GM19328 (cell line): Measurements from ENCODE around the gene CDKL5.
"Not testable (repeated sequence)": the region's sequence is repeated elsewhere in the genome, so short reads cannot be mapped to it uniquely, and the experiment has no call there.

Experiments used
- ATAC-seq: cut with Tn5 transposase; IDR thresholded peaks from one replicate; pipeline ENCODE4 v1.9.1; 2021; ENCODE audit warnings: mild to moderate bottlenecking, moderate library complexity; ENCODE audit not compliant: unreplicated experiment

CDKL5 gene

DNA sequence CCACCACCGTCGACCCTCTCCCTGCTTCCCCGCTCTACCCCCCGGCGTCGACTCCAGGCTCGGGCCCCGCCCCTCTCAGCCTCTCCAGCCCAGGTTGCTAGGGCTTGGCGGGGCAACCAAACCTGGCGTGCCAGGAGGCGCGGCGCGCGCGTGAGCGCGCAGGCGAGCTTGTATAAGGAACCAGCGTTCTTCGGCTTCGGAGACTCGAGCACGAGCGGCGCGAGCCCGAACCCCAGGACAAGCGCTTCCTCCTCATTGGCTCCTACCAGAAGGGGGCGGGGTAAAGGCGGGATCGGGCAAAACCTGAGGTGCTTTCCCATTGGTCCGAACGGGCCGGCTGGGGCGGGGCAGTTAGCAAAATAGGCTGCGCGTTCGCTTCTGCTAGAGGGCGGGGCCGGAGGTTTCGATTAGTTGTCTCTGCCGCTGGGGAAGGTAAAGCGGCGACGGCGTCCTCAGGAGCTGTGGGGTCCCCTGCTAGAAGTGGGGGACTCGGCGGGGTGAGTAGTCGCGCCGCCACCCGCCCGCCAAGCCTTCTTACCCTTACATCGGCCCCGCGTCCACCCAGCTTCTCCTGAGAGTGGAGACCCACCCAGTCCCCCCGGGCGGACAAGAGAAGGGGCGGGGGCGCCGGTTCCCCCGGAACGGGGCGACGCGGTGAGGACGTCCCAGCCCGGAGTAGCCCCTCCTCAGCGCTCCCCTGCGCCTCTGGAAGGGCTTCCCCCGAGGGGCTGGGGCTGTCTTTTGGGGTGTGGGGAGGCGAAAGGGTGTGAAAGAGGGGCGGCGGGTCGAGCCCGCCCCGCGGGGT, at the start of gene CDKL5:
Gene CDKL5 (plus strand): TSS at position 410 of the 805 bp plus-strand sequence. CDS start 81,489 bp downstream, outside the sequence.
- ATAC-seq = peak; percentile 94

DNA sequence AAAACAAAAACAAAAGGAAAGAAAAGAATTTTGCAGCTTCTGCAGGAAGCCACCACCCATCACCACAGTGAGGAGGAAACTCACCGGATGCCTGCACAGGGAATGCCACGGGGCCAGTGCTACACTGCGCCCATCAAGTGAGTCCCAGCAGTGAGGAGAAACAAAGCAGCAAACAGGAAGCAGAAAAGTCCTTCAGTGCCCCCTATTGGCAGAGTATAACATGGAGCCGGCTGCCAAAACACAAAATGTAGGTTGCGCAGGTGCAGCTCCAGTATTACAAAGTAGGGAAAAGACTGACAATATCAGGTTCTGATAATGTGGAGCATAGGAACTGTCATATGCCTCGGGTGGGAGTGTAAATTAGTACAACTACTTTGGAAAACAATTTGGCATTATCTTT, 47.6 kb upstream of the CDKL5 start:
- ATAC-seq = no peak

DNA sequence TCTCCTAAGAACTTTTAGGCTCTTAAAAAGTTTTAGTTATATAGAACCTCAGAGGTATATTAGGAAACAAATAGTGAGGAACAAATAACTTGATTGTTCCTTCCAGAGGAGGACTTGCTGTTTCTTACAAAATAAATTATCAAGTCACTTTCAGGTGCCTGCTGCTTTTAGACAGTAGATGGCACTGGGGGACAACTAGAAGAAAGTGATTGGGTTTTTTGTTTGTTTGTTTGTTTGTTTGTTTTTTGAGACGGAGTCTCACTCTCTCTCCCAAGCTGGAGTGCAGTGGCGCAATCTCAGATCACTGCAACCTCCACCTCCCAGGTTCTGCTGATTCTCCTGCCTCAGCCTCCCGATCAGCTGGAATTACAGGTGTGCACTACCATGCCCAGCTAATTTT, 35.4 kb upstream of the CDKL5 start:
- no peak for ATAC-seq

DNA sequence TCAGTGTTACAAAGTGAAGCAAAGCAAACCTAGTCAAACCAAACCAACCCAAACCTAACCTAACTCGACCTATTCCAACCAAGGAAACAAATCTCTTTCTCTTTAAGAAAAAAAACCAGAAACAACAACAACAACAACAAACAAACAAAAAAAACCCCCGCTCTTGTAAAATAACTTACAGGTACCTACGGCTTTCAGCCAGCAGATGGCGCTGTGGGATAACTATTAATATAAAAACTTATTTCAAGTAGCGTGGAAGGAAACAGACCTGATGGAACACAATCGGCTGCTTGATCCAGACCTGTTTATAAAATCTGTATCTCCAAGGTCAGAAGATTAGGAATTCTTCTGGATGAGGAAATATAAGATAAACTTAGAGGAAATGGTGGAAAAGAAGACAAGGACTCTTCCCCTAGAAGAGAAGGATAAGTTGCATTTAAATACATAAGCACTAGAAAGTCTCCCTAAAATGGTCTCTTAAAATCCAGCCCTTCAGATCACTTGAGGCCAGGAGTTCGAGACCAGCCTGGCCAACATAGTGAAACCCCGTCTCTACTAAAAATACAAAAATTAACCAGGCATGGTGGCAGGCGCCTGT, 34.4 kb upstream of the CDKL5 start:
- no peak for ATAC-seq

DNA sequence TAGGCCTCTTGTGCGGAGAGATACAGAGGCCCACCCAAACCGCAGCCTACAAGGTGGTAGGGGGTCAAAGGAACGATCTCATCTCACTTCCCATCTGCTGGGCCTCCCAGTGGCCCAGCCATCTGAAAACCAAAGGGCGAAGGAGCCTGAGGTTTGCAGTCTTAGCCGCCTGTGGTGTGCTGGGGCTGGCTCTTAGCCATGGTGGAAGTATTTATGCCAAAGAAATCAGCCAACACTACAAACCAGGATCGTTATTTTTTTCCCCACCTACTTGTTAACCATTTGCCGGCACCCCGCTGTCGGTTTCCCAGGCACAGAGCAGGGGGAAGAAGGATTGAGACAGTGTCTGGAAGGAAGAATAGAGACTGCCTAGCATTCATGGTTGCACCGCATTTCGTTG, 30.9 kb upstream of the CDKL5 start:
- ATAC-seq = no peak

DNA sequence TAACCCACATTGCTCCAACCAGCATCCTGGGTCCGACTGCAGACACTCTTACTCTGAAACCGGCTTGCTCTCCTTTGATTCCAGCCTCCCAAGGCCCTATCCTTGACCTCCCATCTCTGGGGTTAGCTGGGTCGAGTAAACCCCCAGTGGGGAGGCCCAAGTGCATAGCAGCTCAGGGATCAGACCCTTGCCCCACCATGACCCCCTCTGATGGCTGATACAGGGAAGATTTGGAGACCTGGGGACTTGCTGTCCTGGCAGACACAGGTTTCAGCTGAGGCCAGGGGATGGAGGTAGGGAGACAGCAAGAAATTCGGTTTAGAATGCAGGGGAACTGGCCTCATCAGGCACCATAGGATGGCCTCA, 23.6 kb upstream of the CDKL5 start:
- ATAC-seq = no peak

DNA sequence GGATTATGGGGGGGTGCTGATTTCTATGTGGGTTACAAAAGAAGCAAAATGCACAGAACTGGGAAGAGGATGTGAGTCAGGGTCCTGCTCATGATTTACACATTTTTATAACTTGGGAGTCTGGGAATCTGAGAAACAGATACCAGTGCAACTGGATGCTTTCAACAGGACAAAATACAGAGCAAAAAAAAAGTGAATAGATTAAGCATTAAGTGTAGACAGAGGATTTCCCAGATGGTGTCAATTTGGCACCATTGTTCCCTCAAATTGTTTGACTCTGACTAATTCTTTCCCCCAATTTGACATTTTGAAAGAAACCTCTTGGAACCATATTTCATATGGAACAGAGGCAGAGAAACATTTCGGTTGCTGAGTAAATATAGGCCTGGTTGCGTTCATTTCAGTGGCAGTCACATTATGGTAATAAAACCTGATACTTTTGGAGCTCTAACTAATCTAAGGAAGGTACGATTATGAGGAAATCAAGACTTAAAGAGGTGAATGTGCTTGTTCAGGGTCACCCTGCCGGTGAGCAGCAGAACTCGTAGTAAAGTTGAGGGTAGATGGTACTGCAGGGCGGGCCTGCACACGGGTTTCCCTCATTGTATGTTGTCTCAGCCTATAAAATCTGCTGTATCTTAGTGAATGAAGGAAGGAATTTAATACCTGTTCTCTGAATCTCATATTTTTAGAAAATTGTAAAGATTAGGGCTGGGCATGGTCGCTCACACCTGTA, 18.7 kb upstream of the CDKL5 start:
- ATAC-seq = no peak

DNA sequence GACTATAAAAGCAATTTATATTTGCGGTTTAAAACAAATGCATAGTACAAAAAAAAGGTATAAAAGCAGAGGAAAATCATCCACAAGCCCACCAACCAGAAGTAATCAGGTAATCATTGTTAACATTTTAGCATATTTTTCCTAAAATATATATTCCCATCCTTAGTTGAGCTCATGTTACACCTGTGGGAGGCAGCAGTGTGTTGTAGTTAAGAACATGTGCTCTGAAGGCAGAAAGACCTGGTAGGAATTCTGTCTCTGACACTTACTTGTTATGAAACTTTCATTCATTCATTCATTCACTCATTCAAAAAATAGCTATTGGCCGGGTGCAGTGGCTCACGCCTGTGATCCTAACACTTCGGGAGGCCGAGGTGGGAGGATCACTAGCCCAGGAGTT, 15.4 kb upstream of the CDKL5 start:
- ATAC-seq = no peak

DNA sequence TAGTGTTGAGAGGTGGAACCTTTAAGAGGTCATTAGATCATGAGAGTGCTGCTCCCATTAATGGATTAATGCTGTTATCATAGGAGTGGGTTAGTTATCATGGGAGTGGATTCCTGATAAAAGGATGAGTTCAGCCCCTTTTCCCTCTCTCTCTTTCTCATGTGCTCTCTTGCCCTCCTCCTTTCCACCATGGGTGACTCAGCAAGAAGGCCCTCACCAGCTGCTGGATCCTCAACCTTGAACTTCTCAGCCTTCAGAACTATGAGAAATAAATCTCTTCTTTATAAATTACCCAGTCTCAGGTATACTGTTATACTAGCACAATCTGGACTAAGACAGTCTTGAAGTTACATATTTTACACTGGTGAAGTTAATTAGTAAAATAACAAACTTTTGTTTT, 10.0 kb upstream of the CDKL5 start:
- no peak for ATAC-seq

DNA sequence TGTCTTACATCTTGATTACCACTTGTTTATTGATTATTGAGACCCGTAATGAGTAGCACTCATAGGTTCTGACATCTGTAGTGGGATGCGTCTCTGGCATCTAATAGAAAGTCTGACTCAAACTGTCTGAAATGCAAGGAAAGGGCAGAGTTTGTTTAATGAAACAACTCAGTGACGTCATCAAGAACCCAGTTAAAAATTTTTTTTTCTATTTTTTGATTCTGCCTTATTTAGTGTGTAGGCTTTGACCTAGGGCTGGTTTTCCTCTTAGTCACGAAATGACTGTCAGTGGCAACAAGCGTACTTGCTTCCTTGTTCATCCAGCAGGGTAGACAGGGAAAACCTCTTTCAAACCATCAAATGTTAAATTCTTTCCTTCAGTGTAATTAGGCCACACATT, 3.1 kb upstream of the CDKL5 start:
- no peak for ATAC-seq

DNA sequence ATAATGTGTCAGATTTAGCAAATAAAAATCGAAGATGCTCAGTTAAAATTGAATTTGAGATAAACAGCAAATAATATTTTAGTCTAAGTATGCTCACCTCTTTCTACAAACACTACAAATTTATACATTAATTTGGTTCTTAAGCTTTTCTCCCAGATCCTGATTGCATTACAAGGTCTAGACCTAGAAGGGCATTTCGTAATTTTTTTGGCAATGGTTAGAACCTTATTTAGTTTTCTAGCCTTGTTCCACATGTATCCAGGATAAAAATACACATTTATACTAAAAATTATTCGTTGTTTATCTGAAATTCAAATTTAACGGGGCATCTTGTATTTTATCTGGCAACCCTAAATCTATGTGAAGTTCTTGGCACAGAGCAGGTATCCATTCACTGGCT, 2.5 kb upstream of the CDKL5 start:
- no peak for ATAC-seq

DNA sequence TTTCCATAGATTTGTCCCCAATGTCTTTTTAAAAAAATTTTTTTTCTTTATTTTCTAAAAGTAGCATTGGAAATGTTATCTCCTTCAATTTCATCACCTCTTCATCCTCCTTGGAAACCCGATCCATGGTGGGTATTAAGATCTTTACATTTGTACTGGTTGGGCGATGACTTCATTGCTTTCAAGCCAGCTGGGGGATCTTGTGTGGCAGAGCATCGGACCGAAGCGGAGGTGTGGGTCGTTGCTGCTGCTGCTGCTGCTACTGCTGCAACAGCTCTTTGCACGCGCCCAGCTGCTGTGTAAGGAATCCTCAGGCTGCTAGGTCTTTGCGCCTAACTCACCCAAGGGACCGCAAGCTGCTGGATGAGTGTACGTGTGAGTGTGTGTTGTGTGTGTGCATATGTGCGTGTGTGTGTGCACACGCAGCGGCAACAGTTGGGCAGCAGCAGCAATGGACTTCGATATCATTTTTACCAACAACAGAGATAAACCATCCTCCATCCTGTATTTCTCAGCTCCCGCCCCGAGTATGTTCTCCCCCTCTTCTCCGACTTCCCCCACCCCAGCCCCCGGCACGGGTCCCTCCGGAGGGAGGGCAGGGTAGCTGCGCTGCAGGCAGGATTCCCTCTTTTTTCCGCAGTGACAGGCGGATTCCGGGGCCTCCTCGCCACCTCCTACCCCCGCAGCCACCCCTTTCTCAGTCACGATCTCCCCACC, 768 bp upstream of the CDKL5 start:
- no peak for ATAC-seq

DNA sequence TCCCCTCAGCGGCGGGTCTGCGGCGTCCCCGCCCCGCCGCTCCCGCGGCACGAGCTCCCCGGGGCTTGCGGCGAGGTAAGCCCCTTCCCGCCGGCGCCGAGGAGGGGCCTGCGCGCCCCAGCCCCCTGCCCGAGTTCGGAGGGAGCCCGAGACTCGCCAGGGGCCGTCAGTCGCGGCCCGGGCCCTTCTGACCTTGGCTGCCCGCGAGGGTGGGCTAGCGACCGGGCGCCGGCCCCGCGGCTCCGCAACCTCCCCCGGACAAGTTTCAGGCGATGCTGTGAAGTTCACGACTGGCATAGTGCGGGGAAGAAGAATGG, 554 bp downstream of the CDKL5 start:
- ATAC-seq = no peak

DNA sequence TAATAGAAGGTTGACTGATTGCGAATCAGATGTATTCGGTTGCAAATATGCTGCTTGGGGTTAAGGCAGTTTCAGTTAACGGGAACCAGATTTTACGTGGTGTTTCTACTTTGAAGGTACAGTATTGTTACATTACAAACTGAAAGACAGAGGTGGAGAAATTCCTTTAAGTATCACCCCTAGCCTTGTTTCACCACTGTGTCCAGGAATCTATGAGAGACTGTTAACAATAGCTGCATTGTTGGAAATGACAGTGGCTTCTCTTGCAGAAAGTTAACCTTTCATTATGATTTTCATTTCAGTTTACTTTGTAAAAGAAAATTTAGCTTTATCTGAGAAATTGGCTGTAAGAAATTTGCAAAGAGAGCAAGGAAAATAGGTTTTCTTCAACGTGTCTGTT, 2.6 kb downstream of the CDKL5 start:
- ATAC-seq = no peak

DNA sequence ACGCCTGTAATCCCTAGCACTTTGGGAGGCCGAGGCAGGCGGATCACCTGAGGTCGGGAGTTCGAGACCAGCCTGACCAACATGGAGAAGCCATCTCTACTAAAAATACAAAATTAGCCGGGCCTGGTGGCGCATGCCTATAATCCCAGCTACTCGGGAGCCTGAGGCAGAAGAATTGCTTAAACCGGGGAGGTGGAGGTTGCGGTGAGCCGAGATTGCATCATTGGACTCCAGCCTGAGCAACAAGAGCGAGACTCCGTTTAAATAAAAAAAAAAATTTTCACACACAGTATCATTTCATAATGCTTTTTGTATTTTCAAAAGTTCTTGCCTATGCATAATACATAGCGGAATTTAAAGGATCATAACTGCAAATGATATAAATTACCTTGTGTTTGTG, 7.9 kb downstream of the CDKL5 start:
- not testable (repeated sequence) for ATAC-seq

DNA sequence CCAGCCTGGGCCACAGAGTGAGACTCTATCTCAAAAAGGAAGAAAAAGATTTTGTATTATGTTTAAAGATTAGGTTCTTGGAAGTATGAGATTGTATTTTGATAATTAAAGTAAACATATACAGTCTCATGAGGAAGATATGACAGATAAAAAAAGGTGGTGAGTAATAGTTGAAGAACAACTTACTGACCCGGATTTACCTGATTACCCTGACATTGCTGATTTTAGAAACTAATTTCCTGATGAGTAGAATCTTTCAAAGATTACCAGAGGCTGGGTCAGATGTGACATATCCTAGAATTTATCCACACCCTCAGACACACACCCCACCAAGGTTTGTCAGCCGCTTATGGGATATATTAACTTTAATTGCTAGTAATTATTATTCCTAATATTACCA, 9.5 kb downstream of the CDKL5 start:
- no peak for ATAC-seq

DNA sequence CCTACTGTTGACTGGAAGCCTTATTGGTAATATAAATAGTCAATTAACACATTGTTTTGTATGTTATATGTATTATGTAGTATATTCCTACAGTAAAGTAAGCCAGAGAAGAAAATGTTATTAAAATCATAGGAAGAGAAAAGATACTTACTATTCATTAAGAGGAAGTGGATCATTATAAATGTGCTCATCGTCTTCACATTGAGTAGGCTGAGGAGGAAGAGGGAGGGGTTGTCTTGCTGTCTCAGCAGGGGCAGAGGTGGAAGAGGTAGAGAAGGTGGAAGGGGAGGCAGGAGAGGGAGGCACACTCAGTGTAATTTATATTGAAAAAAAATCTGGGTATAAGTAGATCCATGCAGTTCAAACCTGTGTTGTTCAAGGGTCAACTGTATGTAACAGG, 10.6 kb downstream of the CDKL5 start:
- no peak for ATAC-seq

DNA sequence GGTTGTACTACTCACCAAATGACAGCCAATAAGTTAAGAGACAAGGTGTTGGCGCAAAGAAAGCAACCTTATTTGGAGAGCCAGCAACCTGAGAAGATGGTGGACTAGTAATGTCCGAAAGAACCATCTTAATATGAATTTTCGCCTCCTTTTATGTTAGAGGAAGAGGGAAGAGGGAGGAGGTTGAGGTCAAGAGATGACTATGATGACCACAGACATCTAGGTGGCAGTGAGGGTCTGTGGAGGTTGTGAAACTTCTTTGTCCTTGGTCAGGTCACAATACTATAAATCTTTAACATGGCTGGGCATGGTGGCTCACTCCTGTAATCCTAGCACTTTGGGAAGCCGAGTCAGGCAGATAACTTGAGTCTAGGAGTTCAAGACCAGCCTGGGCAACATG, 15.4 kb downstream of the CDKL5 start:
- ATAC-seq = no peak

DNA sequence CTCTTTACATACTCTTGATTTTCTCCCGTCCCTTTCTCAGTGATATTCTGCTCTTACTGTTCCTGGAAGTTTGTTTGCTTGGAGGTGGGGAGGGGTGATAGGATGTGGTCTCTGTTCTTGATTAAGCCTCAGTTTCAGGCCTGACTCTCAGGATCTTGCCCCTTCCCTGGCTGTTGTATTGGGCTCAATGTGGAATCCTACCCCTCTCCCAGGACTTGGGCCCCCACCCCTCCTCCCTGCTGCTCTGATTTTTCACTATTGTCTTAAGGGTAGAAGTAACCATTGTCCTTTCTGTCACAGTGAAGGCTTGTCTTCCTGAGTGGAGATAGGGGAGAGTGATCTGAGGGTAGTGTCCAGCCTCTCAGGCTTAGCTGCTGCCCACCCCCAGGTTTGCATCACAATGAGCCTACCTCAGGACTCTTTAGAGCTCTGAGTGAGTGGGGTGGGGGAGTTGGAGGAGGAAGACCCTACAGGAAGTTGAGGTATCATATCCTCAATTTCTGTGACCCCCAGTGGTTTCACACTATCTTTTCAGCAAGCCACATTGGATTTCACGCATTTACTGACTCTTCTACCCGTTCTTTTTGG, 16.5 kb downstream of the CDKL5 start:
- no peak for ATAC-seq

DNA sequence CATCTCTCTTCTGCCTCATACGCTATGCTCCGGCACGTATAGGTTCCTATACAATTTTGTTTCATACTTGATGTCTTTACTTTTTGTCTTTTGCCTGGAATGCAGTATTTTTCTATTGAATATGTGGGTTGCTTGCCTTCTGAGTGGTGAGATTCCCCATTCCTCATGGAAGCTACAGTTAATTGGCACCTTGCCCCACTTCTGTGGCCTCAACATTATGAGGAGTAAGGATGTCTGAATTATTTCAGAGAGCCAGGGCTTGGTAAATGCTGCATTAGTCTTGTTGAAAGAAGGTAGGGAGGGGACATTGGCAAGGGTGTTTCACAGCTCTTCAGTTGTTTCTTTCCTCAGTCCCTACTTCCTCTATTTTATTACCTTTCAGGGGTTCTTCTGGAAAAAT, 23.0 kb downstream of the CDKL5 start:
- no peak for ATAC-seq

DNA sequence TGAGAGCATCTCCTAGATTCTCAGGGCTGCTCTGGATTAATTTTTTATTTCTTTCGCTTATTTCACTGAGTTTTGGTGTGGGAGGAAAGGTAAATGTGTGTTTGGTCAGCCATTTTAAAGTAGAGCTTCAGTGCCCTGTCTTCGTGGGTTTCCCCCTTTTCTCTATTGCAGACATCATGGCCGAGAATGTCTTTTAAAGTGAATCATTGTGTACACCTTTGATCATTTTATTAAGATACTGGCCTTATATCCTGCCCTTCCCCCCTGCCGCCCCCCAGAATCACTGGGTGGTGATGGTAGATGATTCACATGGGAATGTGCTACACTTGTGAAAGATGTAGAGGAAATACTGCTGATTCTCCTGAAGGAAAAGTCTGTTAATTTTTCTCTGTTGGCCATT, 23.8 kb downstream of the CDKL5 start:
- ATAC-seq = no peak
